GM12801 (cell line): Measurements from ENCODE around the gene KIRREL1.

ENCODE experiments used
- CTCF ChIP-seq: IDR thresholded peaks from one replicate; pipeline ENCODE4 v1.5.1; 2011; ENCODE audit warnings: control low read depth; ENCODE audit not compliant: insufficient read length; ENCODE audit errors: extremely low read depth

The KIRREL1 gene

DNA sequence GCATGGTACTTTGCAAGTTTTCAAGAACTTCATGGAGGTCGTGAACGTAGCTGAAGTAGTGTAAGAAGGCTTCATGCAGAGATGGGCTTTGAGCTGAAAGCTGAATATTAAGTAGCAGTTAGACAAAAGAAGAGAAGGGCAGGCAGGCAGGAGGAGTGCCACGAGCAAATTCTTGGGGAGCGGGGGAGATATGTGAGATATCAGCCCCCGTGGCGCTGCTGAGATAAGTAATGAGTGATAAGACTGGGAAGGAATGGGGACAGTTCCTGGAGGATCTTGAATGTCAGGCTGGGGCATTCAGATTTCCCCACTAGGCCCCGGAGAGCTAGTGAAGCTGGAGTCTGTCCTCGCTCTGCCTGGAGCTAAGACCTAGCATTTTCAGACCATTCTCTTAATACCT lies 27.9 kb upstream of the KIRREL1 start:
- no peak for TF ChIP-seq CTCF

- TF ChIP-seq CTCF: no peak
These were observed 27.4 kb upstream of the KIRREL1 start for GRCh38 chr1:157966031-157966537.

GRCh38 chr1:157967205-157967604 lies 26.2 kb upstream of the KIRREL1 start:
- TF ChIP-seq CTCF: no peak

DNA sequence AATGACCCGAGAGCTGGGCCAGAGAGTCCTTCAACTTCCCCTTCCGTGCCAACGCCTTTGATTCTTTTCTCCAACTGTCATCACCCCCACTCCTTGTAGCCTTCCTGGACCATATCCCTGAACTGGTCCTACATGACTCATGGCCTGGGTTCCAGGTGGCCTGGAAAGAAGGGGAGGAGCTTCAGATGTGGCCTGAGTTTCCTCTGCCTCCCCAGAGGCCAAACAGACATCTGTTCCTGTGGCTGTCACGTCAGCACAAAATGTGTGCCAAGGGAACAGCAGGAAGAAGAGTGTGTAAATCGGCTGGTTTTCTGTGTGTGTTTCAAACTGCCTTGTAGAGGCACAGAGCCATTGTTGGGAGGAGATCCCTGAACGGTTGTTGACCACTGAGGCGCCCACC lies 24.9 kb upstream of the KIRREL1 start:
- TF ChIP-seq CTCF: no peak

- no peak for TF ChIP-seq CTCF
These were observed 24.5 kb upstream of the KIRREL1 start for GRCh38 chr1:157968946-157969345.

GRCh38 chr1:157969697-157970485 lies 23.6 kb upstream of the KIRREL1 start:
- no peak for TF ChIP-seq CTCF

DNA sequence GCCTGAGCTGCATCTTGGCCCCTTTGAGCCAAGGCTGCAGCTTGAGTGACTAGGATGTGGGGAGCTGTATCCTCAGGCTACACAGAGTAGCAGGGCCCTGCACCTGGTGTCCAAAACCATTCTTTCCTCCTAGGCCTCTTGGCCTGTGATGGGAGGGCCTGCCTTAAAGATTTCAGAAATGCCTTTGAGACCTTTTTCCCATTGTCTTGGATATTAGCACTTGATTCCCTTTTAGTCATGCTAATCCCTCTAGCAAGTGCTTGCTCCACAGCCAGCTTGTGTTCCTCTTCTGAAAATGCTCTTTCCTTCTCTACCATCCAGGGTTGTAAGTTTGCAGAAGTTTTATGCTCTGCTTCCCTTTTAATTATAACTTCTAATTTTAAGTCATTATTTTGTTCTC lies 21.7 kb upstream of the KIRREL1 start:
- TF ChIP-seq CTCF: no peak
